SK-N-MC (cell line): ENCODE results near the gene KLKB1.

Source experiments
- DNase-seq: peaks from one replicate; pipeline ENCODE4 v3.0.0-alpha.2; 2011; ENCODE audit warnings: low read depth, low spot score
- H3K27ac ChIP-seq: fragments of 200-600 bp; sonication (generic); 2 replicates; pipeline ENCODE4 v1.5.1; 2016; ENCODE audit warnings: mixed run types
- H3K36me3 ChIP-seq: fragments of 200-600 bp; sonication (generic); 2 replicates; pipeline ENCODE4 v1.6.1; 2017; ENCODE audit warnings: antibody characterized with exemption, low read length, mixed read lengths; ENCODE audit not compliant: insufficient read depth
- H3K4me3 ChIP-seq: fragments of 200-600 bp; sonication (generic); 2 replicates; pipeline ENCODE4 v1.5.1; 2016
- H3K9ac ChIP-seq: fragments of 200-600 bp; sonication (generic); 2 replicates; pipeline ENCODE4 v1.8.0; 2017; ENCODE audit warnings: mixed run types, mixed read lengths; ENCODE audit not compliant: insufficient read length
- H3K9me3 ChIP-seq: fragments of 200-600 bp; sonication (generic); 2 replicates; pipeline ENCODE4 v1.6.1; 2017; ENCODE audit warnings: low read depth, mild to moderate bottlenecking, antibody characterized with exemption, low read length, moderate library complexity, mixed read lengths
- EZH2 ChIP-seq: fragments of 200-600 bp; sonication (generic); IDR thresholded peaks from one replicate; pipeline ENCODE4 v1.6.1; 2017; ENCODE audit warnings: antibody characterized with exemption
- FOXP2 ChIP-seq: optimal IDR thresholded peaks from 2 replicates; pipeline ENCODE3; 2011; ENCODE audit warnings: mild to moderate bottlenecking, moderate library complexity; ENCODE audit not compliant: insufficient read depth; ENCODE audit errors: extremely low read length, control extremely low read depth
- POLR2AphosphoS5 ChIP-seq: IDR thresholded peaks from 2 replicates; pipeline ENCODE4 v1.6.1; 2012; ENCODE audit warnings: mild to moderate bottlenecking, low read depth, low read length, borderline replicate concordance

The KLKB1 gene

GRCh38 chr4:186217733-186218293, 9.5 kb upstream of the KLKB1 start:
- Histone ChIP-seq H3K36me3 (no peaks in the 10 kb centered on the region), H3K4me3 (no peak overlapping the region), H3K9ac (no peak overlapping the region), H3K9me3 (no peaks in the 10 kb centered on the region), H3K27ac (no peak overlapping the region)
- DNase-seq = no peak
- TF ChIP-seq FOXP2 = no peak
- TF ChIP-seq POLR2AphosphoS5 = no peak
- TF ChIP-seq EZH2 = no peak

- no peaks in the 10 kb centered on the region for H3K36me3 ChIP-seq
- TF ChIP-seq EZH2 (no peak), POLR2AphosphoS5 (no peak), FOXP2 (no peak)
- no peak overlapping the region for H3K4me3 ChIP-seq
- H3K9ac ChIP-seq = no peak overlapping the region
- no peak overlapping the region for H3K27ac ChIP-seq
- no peaks in the 10 kb centered on the region for H3K9me3 ChIP-seq
- DNase-seq = no peak
Observed at GRCh38 chr4:186221624-186222023, 5.7 kb upstream of the KLKB1 start.

DNA sequence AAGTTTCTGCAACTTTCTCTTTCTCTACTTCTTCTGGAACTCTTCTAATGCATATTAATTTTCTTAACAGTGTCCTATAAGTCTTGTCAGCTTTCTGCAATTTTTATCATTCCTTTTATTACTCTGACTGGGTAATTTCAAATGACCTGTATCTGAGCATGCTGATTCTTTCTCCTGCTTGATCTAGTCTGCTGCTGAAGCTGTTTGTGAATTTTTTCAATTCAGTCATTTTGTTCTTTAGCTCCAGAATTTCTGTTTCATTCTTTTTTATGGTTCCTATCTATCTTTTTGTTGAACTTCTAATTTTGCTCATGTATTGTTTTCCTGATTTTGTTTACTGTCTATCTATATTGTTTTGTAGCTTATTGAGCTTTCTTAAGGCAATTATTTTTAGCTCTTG, 1.5 kb upstream of the KLKB1 start:
- TF ChIP-seq FOXP2 (no peak), POLR2AphosphoS5 (no peak)
- no peaks in the 10 kb centered on the region for H3K36me3 ChIP-seq
- no peak overlapping the region for H3K9ac ChIP-seq
- no peak for DNase-seq
- H3K4me3 ChIP-seq = no peak overlapping the region
- H3K27ac ChIP-seq = no peak overlapping the region
- H3K9me3 ChIP-seq = no peaks in the 10 kb centered on the region

DNA sequence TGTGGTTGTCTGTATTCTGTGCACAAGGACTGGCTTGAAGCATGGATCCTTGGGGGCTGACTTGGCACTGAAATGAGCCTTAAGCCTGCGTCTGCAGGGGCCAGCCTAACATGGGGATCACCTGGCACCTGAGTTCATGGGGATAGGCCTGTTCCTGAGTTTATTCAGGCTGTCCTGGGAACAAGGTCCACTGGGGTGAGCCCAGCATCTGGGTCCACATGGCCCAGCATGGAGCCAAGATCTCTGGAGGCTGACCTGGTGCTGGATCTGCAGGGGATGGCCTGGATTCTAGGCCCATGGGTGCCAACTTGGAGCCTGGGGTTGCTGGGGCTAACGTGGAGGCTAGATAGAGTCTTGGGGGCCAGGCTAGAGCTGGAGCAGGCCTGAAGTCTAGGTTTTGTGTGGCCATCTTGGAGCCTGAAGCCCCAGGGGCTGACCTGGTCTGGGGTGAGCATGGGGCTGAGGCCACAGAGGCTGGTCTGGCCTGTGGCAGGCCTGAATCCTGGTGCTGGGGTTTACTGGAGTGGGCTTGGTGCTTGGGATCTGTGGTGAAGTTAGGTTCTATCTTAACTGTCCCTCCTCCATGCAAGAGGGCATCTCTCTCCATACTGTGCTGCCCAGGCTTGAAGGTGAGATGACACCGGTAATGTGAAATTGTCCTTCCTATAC, 652 bp upstream of the KLKB1 start:
- Histone ChIP-seq H3K9me3 (no peaks in the 10 kb centered on the region), H3K36me3 (no peaks in the 10 kb centered on the region), H3K27ac (no peak overlapping the region), H3K9ac (no peak overlapping the region), H3K4me3 (no peak overlapping the region)
- DNase-seq = no peak
- no peak for TF ChIP-seq FOXP2
- TF ChIP-seq POLR2AphosphoS5 = no peak
- no peak for TF ChIP-seq EZH2

GRCh38 chr4:186227744-186228513, 622 bp downstream of the KLKB1 start:
- no peak for DNase-seq

GRCh38 chr4:186228514-186228894, 1.2 kb downstream of the KLKB1 start:
- H3K4me3 ChIP-seq = no peak overlapping the region
- TF ChIP-seq POLR2AphosphoS5 = no peak
- no peak for TF ChIP-seq FOXP2
- TF ChIP-seq EZH2 = no peak
- H3K9ac ChIP-seq = no peak overlapping the region
- H3K9me3 ChIP-seq = no peaks in the 10 kb centered on the region
- DNase-seq = no peak
- H3K27ac ChIP-seq = no peak overlapping the region
- H3K36me3 ChIP-seq = no peaks in the 10 kb centered on the region

More at GRCh38 chr4:186227744-186228513, 622 bp downstream of the KLKB1 start:
- Histone ChIP-seq H3K4me3 (no peak overlapping the region), H3K36me3 (no peaks in the 10 kb centered on the region), H3K27ac (no peak overlapping the region), H3K9me3 (no peaks in the 10 kb centered on the region), H3K9ac (no peak overlapping the region)
- no peak for TF ChIP-seq EZH2
- no peak for TF ChIP-seq POLR2AphosphoS5
- no peak for TF ChIP-seq FOXP2

DNA sequence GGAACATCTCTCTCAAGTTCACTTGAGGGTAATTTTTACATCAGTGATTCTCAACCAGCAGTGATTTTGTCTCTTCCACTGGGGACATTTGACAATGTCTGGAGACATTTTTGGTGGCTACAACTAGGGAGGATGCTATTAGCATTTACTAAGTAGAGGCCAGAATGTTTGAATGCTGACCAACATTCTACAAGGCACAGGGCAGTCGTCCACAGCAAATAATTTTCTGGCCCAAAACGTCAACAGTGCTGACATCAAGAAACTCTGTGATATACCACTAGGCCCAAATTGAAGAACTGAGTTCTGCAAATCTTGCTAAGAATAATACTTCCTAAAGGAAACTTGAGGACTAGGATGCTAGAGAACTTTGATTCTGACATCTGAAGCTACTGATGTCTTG, 7.1 kb downstream of the KLKB1 start:
- Histone ChIP-seq H3K9ac (no peak overlapping the region), H3K27ac (no peak overlapping the region), H3K36me3 (no peaks in the 10 kb centered on the region), H3K9me3 (no peaks in the 10 kb centered on the region), H3K4me3 (no peak overlapping the region)
- no peak for TF ChIP-seq EZH2
- TF ChIP-seq POLR2AphosphoS5 = no peak
- no peak for TF ChIP-seq FOXP2
- no peak for DNase-seq

- Histone ChIP-seq H3K4me3 (no peak overlapping the region), H3K27ac (no peak overlapping the region), H3K36me3 (no peaks in the 10 kb centered on the region), H3K9me3 (no peaks in the 10 kb centered on the region), H3K9ac (no peak overlapping the region)
- TF ChIP-seq FOXP2 = no peak
- no peak for TF ChIP-seq POLR2AphosphoS5
- no peak for DNase-seq
Observed at GRCh38 chr4:186236126-186236525, 8.8 kb downstream of the KLKB1 start.

DNA sequence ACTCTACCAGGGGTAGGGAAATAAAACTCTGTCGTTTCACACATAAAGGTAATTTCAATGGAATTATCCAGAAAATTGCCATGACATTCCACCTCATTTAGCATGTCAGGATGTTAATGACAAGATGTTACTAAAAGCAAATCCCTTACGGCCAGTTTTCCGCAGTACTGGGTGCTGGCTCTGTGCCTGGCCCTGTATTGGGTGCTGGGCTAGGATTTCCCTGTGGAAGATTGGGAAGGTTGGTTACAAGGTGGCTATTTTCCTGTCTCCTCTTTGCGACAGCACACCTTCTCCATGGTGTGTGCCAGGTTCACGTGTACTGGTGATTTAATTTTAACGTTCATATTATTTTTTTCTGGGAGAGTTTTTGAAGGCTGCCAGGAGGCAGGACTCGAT, 13.1 kb downstream of the KLKB1 start:
- Histone ChIP-seq H3K9ac (no peak overlapping the region), H3K27ac (no peak overlapping the region), H3K9me3 (no peaks in the 10 kb centered on the region), H3K36me3 (no peaks in the 10 kb centered on the region), H3K4me3 (no peak overlapping the region)
- no peak for DNase-seq
- TF ChIP-seq FOXP2 = no peak
